Inflammatory macrophage (primary cell): ENCODE measurements around the gene SLC22A12.

Experiments
- DNase-seq, 2 donors: peaks; one replicate each; pipeline ENCODE4 v3.0.0-alpha.2; 2020 to 2022

SLC22A12 gene

DNA sequence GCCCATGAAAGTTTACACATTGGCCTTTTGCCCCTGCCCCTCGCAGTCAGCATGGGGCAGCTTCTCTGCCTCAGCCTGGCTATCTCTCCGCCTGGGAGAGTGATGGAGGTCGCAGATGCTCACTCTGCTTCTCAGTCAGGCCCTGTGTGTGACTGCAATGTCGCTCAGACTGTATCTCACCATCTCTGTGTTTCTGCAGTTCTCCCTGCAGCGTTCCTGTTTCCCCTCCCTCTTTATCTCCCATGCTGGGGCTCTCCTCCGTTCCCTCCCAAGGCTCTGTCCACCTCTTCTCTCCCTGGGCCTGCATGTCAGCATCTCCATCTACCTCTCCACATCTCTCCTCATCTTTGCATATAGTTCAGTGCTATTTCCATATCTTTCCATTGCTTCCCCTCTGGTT, 38.1 kb downstream of the SLC22A12 start:
- no peak for DNase-seq

DNA sequence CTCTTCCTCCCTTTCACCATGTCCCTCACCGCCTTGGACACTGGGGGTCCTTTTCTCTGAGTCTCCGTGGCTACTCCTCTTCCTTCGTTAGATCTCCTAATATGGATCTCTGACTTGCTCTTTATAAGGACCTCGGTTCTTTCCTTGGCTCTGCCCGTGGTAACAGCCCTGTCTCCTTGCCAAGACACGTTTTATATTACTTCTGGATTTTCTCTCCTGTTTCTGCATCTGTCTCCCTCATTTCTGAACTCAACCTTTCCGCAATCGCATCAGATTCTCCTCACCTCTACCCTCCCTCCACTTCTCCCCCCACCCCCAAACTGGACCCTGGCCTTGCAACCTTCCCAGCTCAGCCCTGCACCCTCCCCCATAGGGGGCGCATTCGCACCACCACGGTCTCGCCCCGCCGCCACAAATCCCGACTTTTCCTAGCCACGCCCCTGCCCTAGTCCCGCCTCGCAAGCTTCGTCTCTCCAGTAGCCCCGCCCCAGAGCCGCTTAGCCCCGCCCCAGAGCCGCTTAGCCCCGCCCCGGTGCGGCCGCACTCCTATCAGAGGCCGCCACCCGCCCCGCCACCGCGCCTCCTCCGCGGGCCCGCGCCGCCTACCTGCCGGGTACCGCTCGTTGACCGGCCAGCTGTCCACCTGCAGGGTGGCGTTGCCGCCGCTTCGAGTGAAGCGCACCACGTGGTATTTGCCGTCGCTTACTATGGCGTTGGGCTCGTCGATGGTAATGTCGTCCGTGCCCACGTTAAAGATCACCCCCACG, 39.0 kb downstream of the SLC22A12 start:
- no peak for DNase-seq

DNA sequence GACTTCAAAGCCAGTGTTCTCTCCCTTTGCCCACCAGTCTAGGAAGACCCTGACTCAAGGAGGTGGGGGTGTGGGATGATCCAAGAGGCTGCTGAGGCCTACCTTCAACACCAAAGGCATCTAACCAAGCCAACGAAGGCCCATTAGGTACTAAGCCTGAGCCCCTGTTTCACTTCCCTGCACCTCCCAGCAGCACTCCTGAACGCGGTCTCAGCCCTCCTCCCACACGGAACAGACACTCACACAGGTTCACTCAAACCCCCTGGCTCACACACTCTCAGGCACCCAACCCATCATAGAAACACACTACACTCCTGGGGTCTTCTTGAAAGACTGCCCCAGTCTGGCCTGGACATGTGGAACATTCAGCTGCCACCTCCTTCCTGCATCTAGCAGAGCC, 40.7 kb downstream of the SLC22A12 start:
- no peak for DNase-seq

DNA sequence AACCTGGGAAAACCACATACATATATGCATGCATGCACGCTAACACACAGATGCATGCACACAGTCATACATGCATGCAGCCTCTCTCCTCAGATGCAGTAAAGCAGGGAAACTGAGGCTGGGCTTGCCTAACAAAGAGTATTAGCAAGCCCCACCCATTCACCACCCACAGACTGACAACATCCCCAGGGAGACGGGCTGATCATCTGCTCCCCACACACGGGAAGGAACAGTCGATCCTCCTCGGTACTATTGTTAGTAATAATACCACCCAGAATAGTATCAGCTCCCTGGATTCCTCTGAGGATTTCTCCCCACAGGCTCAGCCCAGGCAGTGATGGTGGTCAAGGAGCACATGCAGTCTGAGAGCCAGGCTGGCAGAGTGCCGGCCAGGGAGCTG, 41.2 kb downstream of the SLC22A12 start:
- no peak for DNase-seq

DNA sequence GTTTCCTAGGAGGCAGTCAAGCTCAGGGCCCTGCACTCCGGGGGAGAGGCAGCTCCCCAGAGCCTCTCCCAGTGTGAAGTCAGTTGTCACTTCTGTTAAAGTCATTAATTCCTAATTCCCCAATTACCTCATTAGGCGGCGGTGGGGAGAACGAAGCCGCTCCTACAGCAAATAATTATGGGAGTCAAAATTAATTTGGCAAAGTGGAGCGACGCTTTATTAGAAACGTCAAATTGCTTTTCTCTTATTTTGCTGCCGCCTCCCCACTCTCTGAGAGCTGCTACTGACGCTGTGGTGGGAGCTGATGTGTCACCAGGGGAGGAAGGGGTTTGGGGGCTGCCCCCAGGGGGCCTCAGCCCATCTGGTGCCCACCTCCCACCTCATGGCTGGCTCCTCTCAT, 41.6 kb downstream of the SLC22A12 start:
- no peak for DNase-seq

DNA sequence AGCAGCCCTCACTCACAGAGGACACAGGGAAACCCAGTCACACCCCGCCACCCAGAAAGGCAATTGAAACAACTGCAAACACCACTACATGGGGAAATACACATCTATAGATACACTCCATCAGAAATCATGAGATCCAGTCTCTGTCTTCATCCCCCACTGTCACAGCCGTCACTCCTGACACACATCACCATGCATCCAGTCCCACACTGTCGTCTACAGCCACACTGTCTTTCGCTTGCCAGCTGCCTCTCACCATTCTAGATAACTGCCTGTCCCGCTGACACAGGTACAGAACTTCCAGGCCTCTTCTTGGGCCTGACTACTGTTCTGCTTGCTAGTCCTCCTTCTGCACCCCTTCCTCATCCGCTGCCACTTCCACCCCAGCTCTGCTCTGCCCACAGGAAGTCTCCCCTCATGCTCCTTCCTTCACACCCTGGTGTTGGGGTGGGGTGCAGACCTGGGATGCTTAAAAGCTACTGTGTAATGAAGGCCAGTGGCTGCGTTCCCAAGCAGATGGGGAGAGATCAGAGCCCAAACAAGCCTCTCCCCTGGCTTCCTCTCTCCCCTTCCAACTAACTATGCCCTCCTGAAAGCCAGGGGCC, 42.6 kb downstream of the SLC22A12 start:
- no peak for DNase-seq

DNA sequence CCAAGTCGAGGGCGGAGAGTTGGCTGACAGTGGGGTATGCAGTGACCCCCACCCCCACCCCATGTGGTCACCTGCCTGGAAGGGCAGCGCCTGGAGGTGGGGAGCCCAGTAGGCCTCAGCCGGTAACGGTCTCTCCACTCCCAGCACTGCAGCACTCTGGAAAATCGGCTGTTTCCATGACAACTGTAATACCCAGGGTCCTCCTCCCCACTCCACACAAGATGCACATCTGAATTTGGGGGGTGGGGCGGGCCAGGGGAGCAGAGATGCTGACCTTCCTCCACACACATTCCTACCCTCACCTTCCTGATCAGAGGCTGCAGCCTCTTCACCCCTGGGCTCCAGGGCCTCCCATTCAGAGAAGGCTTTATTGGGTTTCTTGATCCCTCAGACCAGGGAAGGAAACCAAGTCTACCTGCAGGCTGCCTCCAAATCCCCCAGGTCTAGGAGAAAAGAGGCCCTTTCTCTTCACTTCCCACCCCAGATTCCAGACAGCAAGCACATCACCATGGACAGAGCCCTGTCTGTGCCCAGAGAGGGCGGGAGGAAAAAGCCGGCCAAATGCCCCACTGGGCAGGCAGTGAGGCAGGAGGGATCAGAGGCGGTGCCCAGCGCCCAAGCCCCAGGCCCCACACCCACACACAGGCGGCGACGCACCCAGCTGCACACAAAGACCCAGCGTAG, 46.5 kb downstream of the SLC22A12 start:
- DNase-seq = no peak

DNA sequence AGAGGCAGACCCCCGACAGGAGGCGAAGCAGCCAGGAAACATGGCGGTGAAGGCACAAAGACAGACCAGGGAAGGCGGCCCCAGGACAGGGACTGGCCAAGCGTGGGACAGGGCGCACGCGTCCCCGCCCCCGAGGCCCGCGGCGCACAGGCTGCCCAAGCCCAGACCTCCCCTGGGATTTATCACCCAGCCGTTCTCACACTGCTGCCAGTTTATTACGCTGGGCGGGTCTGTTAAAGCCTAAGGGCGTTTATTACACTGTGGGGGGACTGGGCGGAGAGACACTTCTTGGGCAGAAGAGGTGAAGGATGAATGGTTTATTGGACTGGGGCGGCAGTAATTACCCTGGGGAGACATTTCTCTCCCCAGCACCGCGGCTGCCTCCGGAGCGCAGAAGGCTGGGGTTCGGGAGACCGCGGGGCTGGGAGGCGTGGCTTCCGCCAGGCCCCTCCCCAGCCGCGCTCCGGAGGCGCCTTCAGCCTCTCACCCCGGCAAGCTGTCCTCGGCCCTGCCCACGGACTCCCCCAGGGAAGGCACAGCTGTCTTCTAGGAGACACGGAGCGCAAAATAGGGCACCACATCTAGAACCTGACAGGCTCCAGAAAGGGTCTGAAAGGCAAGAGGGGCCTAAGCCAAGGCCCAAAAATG, 47.1 kb downstream of the SLC22A12 start:
- DNase-seq = no peak

DNA sequence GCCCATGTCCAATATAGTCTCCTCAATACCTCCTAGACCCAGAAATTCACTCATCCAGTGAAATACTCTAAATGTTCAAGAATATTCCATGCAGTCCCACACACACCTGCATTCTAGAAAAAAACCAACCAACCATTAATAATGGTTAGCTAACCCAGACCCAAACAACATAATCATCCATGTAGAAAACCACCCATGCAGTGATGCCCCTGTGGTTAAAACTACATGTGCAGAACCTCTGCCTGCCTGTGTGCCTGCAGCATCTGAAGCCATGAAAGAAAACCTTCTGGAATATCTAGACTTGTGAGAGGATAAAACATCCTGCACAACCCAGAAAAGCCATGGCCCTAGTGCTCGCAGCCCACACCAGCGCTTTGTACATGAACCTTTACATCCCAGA, 47.8 kb downstream of the SLC22A12 start:
- DNase-seq = no peak

DNA sequence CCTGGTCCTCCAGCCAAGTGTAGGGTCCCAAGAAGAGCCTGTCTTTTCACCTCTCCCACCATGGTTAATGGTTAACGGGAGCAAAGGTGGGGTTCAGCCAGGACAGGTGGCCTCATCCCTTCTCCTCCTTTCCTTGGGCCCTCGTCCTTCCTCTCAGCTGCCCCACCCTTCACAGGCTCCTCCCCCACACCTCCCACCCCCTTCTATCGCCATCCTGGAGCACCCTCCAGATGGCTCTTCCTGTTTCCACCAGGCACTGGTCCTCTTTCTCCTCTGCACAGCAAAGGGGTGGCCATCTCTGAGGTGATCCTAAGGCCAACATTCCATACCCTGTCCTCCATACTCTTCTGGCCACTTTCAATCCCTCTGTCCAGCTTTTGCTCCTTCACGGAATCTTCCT, 48.9 kb downstream of the SLC22A12 start:
- no peak for DNase-seq

DNA sequence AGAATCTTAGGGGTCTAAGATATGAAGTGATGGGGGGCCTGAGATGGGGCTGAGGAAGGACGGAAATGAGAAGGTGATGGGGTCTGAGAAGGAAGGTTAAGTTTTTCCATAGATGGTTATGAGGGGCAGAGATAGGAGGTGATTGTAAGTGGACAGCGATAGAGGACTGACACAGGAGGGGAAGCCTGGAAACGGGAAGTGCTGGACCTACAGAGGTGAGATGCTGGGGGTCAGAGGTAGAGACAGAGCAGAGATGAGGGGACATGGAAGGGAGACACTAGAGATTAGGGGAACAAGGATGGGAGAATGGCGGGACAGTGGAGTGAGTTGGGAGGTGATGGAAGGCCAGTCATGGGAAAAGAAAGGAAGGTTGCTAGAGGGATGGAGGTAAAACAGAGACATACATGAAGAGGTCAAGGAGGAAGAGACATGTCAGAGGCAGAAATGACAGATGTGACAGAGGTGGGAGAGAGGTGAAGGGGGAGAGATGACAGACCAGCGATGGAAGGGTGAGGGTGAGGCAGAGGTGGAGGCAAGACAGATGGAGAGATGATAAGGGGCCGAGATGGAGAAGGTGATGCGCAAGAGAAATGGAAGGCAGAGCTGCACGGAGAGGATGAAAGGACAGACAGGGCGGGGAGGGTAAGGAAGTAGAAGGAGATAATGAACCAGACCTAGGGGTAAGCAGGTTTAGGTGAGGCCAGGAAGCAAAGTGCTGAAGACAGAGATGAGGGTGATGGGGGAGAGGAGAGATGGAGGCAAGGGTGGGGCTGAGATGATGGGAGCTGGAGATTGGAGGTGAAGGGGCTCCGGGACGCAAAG, 50.8 kb downstream of the SLC22A12 start:
- DNase-seq = no peak

DNA sequence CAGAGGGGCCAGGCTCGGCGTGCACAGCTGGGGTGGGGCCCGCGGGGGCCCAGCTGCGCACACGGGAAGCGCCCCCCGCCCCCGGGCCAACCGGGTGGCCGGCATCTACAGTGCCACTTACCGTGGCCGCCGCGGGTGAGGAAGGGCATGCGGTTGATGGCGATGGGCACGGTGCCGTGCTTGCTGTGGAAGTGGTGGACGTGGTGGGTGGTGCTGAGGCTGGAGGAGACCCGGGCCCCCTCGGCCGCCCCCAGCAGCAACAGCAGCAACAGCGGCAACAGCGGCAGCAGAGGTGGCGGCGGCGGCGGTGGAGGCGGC, 51.4 kb downstream of the SLC22A12 start:
- no peak for DNase-seq

DNA sequence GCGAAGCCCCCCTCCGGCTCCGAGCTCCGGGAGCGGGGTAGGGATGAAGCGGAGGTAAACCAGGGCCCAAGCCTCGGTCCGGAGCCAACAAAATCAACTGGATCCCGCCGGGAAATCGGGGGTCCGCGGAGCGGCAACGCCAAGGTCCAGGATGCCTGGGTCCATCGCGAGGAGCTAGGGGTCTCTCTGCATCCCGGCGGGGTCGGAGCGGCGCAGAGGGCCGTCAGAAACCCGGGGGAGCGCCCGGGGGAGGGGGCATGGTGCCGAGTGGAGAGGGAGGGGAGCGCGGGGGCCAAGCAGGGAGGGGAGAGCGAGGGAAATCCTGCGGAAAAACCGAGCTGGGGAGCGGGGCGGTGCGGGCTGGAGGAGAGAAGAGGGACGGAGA, 51.8 kb downstream of the SLC22A12 start:
- no peak for DNase-seq

DNA sequence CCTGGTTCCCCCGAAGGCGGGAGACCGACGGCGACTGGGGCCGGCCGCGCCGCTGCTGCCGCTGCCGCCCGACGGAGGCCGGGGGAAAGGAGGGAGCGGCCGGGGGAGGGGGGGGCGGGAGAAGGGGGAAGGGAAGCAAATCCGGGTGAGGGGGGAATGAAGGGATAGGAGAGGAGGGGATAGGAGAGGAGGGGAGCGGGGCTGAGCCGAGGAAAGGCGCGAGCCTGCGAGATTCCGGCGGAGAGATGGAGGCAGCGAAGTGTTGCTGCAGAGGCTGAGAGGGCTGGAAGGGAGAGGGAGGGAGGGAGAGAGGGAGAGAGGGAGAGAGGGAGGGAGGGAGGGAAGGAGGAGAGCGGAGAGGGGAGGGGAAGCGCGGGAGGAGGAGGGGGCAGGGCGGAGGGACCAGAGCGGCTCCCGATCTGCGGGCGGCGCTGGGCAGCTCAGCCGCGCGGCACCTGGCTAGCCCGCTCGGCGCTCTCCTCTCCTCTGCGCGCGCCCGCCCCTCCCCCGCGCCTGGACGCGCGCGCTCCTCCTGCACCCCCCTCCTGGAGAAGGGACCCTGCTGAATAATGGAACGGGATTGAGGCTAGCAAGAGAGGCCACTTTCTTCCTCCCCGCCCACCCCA, 52.3 kb downstream of the SLC22A12 start:
- DNase-seq = no peak

DNA sequence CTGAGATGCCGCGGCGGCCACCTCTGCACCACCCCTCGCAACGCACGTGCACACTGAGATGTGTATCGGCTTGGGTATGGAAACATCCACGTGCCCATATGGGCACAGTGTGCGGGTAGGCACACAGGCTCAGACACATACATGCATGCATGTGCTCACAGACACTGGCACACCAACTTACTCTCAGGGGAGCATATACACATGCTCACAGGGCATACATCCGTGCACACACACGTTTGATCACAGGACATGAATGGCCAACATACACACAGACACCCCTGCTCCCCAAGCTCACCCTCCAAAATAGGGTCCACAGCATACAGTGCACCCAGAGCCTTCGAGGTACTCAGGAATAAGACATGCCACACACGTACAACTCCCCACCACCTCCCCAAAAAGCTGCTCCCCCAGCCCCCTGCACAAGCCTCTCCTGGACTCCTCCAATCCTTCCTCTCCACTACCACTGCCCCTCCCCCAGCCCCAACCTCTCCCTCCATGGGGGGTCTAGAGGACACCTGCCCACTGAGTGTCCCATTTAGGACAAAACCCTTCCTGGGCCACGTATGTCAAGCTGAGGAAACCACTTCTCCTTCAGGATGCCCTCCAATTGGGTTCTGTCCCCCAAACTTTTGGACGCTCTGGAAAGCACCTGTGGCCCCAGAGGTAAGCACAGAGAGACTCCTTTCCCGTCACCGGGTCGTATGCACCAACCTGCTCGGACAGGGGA, 53.1 kb downstream of the SLC22A12 start:
- DNase-seq = no peak

DNA sequence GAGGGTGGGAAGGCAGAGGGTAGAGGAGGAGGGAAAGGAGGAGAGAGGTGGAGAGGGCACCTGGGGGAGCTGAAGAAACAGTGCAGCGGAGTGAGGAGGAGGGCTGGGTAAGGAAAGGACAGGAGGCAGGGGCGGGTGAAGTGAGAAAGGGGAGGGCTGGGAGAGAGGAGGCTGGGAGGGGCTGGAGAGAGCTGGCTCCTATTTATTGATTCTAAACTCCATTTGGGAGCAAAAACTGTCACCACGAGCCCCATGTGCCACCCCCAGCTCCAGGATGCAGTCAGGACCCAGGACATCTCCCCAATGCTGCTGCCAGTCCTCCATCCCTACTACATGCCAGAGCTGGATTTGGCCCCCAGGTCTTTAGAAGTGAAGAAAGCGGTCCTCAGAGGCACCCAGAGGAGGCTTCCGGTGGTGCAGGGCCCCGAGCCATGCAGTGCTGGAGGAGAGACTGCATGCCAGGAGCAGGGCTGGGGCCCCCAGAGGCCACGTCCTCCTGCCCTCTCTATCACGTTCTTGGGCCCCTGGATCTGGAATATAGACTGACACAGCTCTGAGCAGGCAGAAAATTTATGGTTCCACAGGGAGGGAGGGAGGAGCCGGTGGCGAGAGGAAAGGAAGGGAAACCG, 53.7 kb downstream of the SLC22A12 start:
- no peak for DNase-seq

DNA sequence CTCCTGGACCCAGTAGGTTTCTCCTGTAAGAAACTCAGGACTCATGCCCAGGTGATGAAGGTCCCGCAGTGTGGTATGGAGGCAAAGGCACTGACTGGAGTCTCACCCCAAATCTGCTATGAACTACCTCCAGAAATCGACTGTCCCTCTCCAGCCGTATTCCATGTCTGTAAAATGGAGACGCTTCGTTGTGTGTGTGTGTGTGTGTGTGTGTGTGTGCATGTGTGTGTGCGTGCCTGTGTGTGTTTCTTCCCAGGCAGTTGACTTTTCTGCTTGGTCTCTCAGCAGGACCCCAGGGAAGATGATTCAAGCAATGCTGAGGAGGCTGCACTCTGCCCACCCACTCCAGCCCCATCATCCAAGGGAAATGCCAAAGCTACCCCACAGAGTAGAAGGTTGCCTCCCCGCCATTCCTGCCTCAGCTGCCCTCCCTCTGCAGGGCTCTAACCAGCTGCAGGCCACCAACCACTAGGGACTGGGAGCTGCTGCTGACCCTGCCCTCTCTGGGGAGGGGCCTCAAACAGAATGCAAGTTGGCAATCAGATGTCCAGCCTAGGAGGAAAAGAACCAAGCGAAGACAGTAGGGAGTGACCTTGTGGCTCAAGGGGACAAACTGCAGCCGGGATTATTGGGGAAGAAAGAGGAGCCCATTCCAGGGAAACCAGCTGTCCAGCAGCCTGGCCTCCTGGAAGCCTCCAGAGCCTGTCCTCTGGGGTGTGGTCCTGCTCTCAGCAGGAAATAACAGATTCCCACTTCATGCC, 56.2 kb downstream of the SLC22A12 start:
- DNase-seq = no peak

DNA sequence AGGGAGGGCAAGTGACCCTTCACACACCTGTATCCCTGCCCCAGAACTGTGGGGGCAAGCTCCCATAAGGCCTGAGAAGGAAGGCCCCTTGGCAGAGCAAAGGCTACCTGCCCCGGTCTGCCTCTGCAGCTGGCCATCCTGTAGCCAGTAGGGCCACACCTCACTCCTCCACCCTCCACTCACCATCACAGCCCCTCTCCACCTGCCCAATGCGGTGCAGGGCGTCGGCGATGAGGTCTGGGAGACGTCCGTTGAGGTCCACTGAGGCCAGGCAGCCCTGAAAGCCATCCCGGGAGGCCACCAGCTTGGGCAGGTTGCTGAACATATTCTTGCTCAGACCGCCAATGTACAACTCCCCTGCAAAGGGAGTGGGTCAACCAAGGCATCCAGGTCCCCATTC, 57.5 kb downstream of the SLC22A12 start:
- no peak for DNase-seq

DNA sequence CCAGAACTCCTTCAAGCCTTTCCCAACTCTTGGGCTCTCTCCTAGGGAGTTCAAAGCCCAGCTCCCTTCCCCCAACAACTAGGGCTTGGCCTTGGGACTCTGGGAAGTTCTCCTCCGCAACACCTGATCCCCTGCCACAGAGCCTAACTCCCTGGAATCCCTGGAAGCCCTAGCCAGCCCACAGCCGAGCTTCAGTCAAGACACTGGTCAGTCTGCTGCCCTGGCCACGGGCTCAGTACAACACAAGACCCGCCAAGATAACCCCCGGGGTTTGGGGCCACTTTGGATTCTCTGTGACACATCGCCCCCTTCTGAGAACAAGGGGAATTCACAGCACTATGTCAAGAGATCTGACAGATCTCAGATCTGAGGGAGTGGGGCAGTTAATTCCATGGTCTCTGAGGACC, 58.3 kb downstream of the SLC22A12 start:
- DNase-seq = peak in 1 of 2 donors; percentile 7

DNA sequence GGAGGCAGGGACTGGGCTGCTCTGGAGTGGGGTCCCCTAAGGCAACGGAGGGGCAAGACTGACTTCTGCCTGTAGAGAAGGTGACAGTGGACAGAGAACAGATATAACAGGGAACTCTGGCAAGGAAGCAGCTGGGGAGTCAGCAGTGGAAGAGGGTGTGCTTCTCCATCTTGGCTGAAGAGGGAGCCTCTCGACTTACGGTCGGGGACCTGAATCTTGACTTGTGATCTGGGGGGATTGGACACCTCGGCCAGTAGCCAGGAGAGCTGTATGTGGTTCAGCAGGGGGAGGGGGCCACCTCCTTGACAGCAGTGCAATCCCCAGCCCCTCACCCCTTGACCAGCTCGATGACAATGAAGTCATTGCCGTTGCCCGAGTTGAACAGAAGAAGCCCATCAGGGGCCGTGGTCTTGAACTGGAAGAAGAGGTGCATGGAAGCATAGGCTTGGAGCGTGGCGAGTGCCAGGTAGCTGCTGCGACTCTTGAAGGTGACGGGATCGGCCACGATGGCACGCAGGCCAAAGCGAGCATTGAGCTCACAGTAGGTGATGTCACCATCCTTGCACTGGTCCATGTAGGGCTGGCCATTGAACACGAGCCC, 60.0 kb downstream of the SLC22A12 start:
- DNase-seq = peak; percentile 31 to 63
